A673 (cell line): ENCODE data around the gene PDE8A.

Source experiments
- CTCF ChIP-seq: fragments of 300-800, 200-600 bp; sonication (generic); conservative IDR thresholded peaks from 2 replicates; pipeline ENCODE4 v1.5.1; 2017; ENCODE audit warnings: low read depth, mild to moderate bottlenecking, antibody characterized with exemption, low read length, moderate library complexity, mixed read lengths
- EZH2 ChIP-seq: fragments of 200-600 bp; sonication (generic); IDR thresholded peaks from 2 replicates; pipeline ENCODE4 v1.6.1; 2017; ENCODE audit warnings: borderline replicate concordance, low read depth, mild to moderate bottlenecking, mixed read lengths, antibody characterized with exemption, low read length; ENCODE audit not compliant: poor library complexity, severe bottlenecking

GRCh38 chr15:85022860-85023403, 41.3 kb downstream of the PDE8A start:
- no peak for TF ChIP-seq CTCF
- no peak for TF ChIP-seq EZH2
